DOHH2 (cell line): ENCODE results near the gene CYTIP.
"Not testable (repeated sequence)": the region's sequence is repeated elsewhere in the genome, so short reads cannot be mapped to it uniquely, and the experiment has no call there.

Experiments
- EZH2phosphoT487 ChIP-seq: fragments of 200-600 bp; sonication (generic); IDR thresholded peaks from 2 replicates; pipeline ENCODE4 v1.6.1; 2017; ENCODE audit warnings: borderline replicate concordance, mild to moderate bottlenecking, antibody characterized with exemption, low read length, moderate library complexity, mixed read lengths
- TF ChIP-seq, protein P1 (sequence below): fragments of 200-600 bp; sonication (generic); IDR thresholded peaks from one replicate; pipeline ENCODE4 v1.5.1; 2014; ENCODE audit warnings: antibody characterized with exemption, mild to moderate bottlenecking, low read depth, low read length; ENCODE audit not compliant: poor library complexity, severe bottlenecking

DNA sequence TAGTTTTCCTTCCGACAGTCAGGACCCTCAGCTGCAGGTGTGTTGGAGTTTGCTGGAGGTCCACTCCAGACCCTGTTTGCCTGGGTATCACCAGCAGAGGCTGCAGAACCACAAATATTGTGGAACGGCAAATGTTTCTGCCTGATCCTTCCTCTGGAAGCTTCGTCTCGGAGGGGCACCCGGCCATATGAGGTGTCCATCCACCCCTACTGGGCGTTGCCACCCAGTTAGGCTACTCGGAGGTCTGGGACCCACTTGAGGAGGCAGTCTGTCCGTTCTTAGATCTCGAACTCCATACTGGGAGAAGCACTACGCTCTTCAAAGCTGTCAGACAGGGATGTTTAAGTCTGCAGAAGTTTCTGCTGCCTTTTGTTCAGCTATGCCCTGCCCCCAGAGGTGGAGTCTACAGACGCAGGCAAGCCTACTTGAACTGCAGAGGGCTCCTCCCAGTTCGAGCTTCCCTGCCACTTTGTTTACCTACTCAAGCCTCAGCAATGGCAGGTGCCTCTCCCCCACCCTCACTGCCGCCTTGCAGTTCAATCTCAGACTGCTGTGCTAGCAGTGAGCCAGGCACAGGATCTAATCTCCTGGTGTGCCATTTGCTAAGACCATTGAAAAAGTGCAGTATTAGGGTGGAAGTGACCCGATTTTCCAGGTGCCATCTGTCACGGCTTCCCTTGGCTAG is 40.9 kb downstream of the CYTIP start:
- TF ChIP-seq, protein P1, sequence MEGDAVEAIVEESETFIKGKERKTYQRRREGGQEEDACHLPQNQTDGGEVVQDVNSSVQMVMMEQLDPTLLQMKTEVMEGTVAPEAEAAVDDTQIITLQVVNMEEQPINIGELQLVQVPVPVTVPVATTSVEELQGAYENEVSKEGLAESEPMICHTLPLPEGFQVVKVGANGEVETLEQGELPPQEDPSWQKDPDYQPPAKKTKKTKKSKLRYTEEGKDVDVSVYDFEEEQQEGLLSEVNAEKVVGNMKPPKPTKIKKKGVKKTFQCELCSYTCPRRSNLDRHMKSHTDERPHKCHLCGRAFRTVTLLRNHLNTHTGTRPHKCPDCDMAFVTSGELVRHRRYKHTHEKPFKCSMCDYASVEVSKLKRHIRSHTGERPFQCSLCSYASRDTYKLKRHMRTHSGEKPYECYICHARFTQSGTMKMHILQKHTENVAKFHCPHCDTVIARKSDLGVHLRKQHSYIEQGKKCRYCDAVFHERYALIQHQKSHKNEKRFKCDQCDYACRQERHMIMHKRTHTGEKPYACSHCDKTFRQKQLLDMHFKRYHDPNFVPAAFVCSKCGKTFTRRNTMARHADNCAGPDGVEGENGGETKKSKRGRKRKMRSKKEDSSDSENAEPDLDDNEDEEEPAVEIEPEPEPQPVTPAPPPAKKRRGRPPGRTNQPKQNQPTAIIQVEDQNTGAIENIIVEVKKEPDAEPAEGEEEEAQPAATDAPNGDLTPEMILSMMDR = not testable (repeated sequence)
- TF ChIP-seq EZH2phosphoT487 = not testable (repeated sequence)
